SK-N-SH (cell line): ENCODE measurements around the gene FAM114A1. TPM values are rescaled to one million over a fixed set of nuclear protein-coding genes. Genes with fewer than 3 reads are reported as not detected.

Source experiments
- CTCF ChIA-PET: fragments of 300-600, 350-600 bp; formaldehyde crosslinking; extraction: SDS; loops from one replicate; lab custom pipeline; 2021; lab: Yijun Ruan, JAX
- POLR2A ChIA-PET: fragments of 350-600 bp; sonication (Branson Sonifier 250); formaldehyde crosslinking; extraction: SDS; loops from one replicate; lab custom pipeline; 2020; ENCODE audit warnings: antibody characterized with exemption, inconsistent platforms; lab: Yijun Ruan, JAX
- DNase-seq: peaks from one replicate; pipeline ENCODE4 v3.0.0; 2012
- H2AFZ ChIP-seq: fragments of 200-600 bp; sonication (generic); 2 replicates; pipeline ENCODE4 v1.8.1; 2016; ENCODE audit warnings: antibody characterized with exemption, mild to moderate bottlenecking, low read depth
- H3F3A ChIP-seq: fragments of 200-600 bp; sonication (generic); replicated peaks from 2 replicates; pipeline ENCODE3; 2016; ENCODE audit warnings: antibody characterized with exemption, mild to moderate bottlenecking; ENCODE audit not compliant: insufficient read depth
- H3K27ac ChIP-seq, 2 experiments: fragments of 200-500 bp in 1 of 2; fragments of 200-600 bp in 1 of 2; sonication (Bioruptor generic) in 1 of 2; sonication (generic), shearing (Covaris generic) in 1 of 2; 2 replicates each; pipeline versions ENCODE4 v1.5.1 to v1.6.1; 2014 to 2016; ENCODE audit warnings: low read depth in 2 of 2, inconsistent platforms in 1 of 2, low read length in 1 of 2, mild to moderate bottlenecking in 1 of 2, mixed read lengths in 1 of 2
- H3K27me3 ChIP-seq: fragments of 200-600 bp; sonication (generic), shearing (Covaris generic); 2 replicates; pipeline ENCODE4 v1.6.1; 2016; ENCODE audit warnings: mixed run types; ENCODE audit not compliant: insufficient read depth
- H3K36me3 ChIP-seq, 2 experiments: fragments of 200-500 bp in 1 of 2; fragments of 200-600 bp in 1 of 2; sonication (Bioruptor generic) in 1 of 2; sonication (generic) in 1 of 2; replicated peaks in 1 of 2; 2 replicates each; pipeline versions ENCODE3 to v1.5.1; 2014 to 2016; ENCODE audit warnings: low read length in 1 of 2, mild to moderate bottlenecking in 1 of 2; ENCODE audit not compliant: insufficient read depth in 2 of 2, control insufficient read depth in 1 of 2
- H3K4me1 ChIP-seq, 2 experiments: fragments of 200-500 bp in 1 of 2; fragments of 200-600 bp in 1 of 2; sonication (Bioruptor generic) in 1 of 2; sonication (generic), shearing (Covaris generic) in 1 of 2; 2 replicates each; pipeline versions ENCODE4 v1.5.1 to v1.6.1; 2014 to 2016; ENCODE audit warnings: low read depth in 1 of 2, low read length in 1 of 2, mixed run types in 1 of 2; ENCODE audit not compliant: insufficient read depth in 2 of 2, control insufficient read depth in 1 of 2
- H3K4me2 ChIP-seq: fragments of 200-600 bp; sonication (generic), shearing (Covaris generic); 2 replicates; pipeline ENCODE4 v1.6.1; 2017; ENCODE audit warnings: mixed run types
- H3K4me3 ChIP-seq, 2 experiments: fragments of 200-500 bp in 1 of 2; fragments of 200-600 bp in 1 of 2; sonication (Bioruptor generic) in 1 of 2; sonication (generic), shearing (Covaris generic) in 1 of 2; 2 replicates each; pipeline versions ENCODE4 v1.5.1 to v1.8.1; 2014 to 2016; ENCODE audit warnings: low read depth in 2 of 2, inconsistent platforms in 1 of 2, low read length in 1 of 2, mild to moderate bottlenecking in 1 of 2, mixed read lengths in 1 of 2, moderate library complexity in 1 of 2
- H3K79me2 ChIP-seq: fragments of 200-600 bp; sonication (generic); 2 replicates; pipeline ENCODE4 v1.8.1; 2017; ENCODE audit warnings: mild to moderate bottlenecking; ENCODE audit not compliant: insufficient read depth
- H3K9ac ChIP-seq: fragments of 200-600 bp; sonication (generic); 2 replicates; pipeline ENCODE4 v1.6.1; 2017; ENCODE audit warnings: mixed run types
- H3K9me2 ChIP-seq: fragments of 200-600 bp; sonication (generic); 2 replicates; pipeline ENCODE4 v1.6.1; 2017; ENCODE audit warnings: mixed run types
- H3K9me3 ChIP-seq: fragments of 200-600 bp; sonication (generic); 2 replicates; pipeline ENCODE4 v1.6.1; 2017; ENCODE audit warnings: mixed run types, mild to moderate bottlenecking, moderate library complexity
- H4K20me1 ChIP-seq: fragments of 200-600 bp; sonication (generic); 2 replicates; pipeline ENCODE4 v1.6.1; 2017; ENCODE audit warnings: mild to moderate bottlenecking, mixed run types; ENCODE audit not compliant: insufficient read depth
- EZH2phosphoT487 ChIP-seq: fragments of 200-600 bp; sonication (generic); IDR thresholded peaks from 2 replicates; pipeline ENCODE4 v1.6.1; 2017; ENCODE audit warnings: low read depth, mixed run types, mild to moderate bottlenecking, antibody characterized with exemption, moderate library complexity, borderline replicate concordance
- FOSL2 ChIP-seq: IDR thresholded peaks from 2 replicates; pipeline ENCODE4 v1.4.0; 2012; ENCODE audit warnings: low read depth, mild to moderate bottlenecking, moderate library complexity, borderline replicate concordance
- FOXJ3 ChIP-seq: sonication (generic); formaldehyde crosslinking; IDR thresholded peaks from 2 replicates; pipeline ENCODE4 v1.5.1; 2020; ENCODE audit warnings: mild to moderate bottlenecking, missing genetic modification reagents
- FOXM1 ChIP-seq: IDR thresholded peaks from 2 replicates; pipeline ENCODE4 v1.4.0; 2012; ENCODE audit warnings: low read depth, mild to moderate bottlenecking
- GABPA ChIP-seq: IDR thresholded peaks from 2 replicates; pipeline ENCODE4 v1.4.0; 2012; ENCODE audit warnings: low read depth, mild to moderate bottlenecking
- GATA2 ChIP-seq: sonication (generic); formaldehyde crosslinking; IDR thresholded peaks from 2 replicates; pipeline ENCODE4 v1.5.0; 2020; ENCODE audit warnings: mild to moderate bottlenecking, missing genetic modification reagents
- MXI1 ChIP-seq: IDR thresholded peaks from 2 replicates; pipeline ENCODE4 v1.6.1; 2012; ENCODE audit warnings: mild to moderate bottlenecking, low read depth, low read length, improper control_type of control experiment
- POLR2AphosphoS5 ChIP-seq: IDR thresholded peaks from 2 replicates; pipeline ENCODE4 v1.6.1; 2012; ENCODE audit warnings: low read depth, low read length
- REST ChIP-seq: IDR thresholded peaks from 2 replicates; pipeline ENCODE4 v1.6.1; 2012; ENCODE audit warnings: mild to moderate bottlenecking, low read depth, low read length, moderate library complexity
- SMC3 ChIP-seq: IDR thresholded peaks from 2 replicates; pipeline ENCODE4 v1.6.1; 2012; ENCODE audit warnings: low read depth, low read length, improper control_type of control experiment
- TAF1 ChIP-seq: IDR thresholded peaks from 2 replicates; pipeline ENCODE4 v1.6.1; 2012; ENCODE audit warnings: low read depth, mild to moderate bottlenecking, low read length, moderate library complexity, borderline replicate concordance
- TCF12 ChIP-seq: IDR thresholded peaks from 2 replicates; pipeline ENCODE4 v1.4.0; 2012
- TEAD4 ChIP-seq: IDR thresholded peaks from 2 replicates; pipeline ENCODE4 v1.4.0; 2012; ENCODE audit warnings: mild to moderate bottlenecking, borderline replicate concordance; ENCODE audit not compliant: insufficient read depth
- USF2 ChIP-seq: fragments of 150-350 bp; IDR thresholded peaks from 2 replicates; pipeline ENCODE4 v1.6.1; 2017; ENCODE audit warnings: antibody characterized with exemption, low read length, low read depth, borderline replicate concordance
- YY1 ChIP-seq: IDR thresholded peaks from 2 replicates; pipeline ENCODE4 v1.4.0; 2012; ENCODE audit warnings: low read depth, mild to moderate bottlenecking
- WGBS: methylation state at CpG from one replicate; pipeline ENCODE4 v1.1.6; 2017; ENCODE audit warnings: low lambda C conversion rate; 5-methylcytosine and 5-hydroxymethylcytosine counted together
- polyA plus RNA-seq, 3 experiments: library from polyadenylated mRNA; depleted of rRNA; stranded (reverse); fragments of >200 nt; gene quantifications; 2 replicates each; pipeline ENCODE4 v1.2.3, GENCODE V29; 2012
- TF ChIP-seq, protein P1 (sequence below): fragments of 150-350 bp; IDR thresholded peaks from 2 replicates; pipeline ENCODE4 v1.6.1; 2016; ENCODE audit warnings: mild to moderate bottlenecking, low read depth, low read length
- TF ChIP-seq, protein P2 (sequence below): IDR thresholded peaks from 2 replicates; pipeline ENCODE4 v1.4.0; 2012; ENCODE audit warnings: low read depth, borderline replicate concordance

Gene FAM114A1
- polyA plus RNA-seq, 1 of the 3 experiments (the other 2 are of a cell fraction), result 54.2 TPM

DNA sequence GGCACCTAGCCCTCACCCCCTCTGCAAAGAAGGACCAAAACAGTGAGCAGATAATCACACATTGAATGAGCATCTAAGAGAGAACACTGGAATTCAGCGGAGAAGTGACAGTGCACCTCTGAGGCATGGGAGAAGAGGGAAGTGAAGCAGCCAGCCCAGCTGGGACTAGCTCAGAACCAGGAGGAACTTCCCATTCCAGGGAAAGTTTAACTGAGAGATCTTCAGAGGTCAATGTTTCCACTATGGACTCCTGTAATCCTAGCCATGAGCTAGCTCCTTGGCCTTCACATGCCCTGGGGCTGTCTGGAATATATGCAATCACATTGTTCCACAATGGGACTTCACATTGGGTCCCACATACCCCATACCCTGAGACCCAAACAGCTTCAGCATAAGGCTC lies 35.4 kb upstream of the FAM114A1 start:
- Histone ChIP-seq H3K27me3 (no peaks in the 10 kb centered on the region), H3K9ac (no peak overlapping the region), H3K4me2 (no peak overlapping the region), H3K79me2 (no peaks in the 10 kb centered on the region), H3K36me3 (no peaks in the 10 kb centered on the region), H3K9me2 (no peaks in the 10 kb centered on the region), H2AFZ (no peak overlapping the region), H3K4me1 (no peaks in the 10 kb centered on the region), H3K9me3 (peaks cover 22% of the 10 kb centered on the region), H3F3A (peaks cover 2% of the 10 kb centered on the region), H3K4me3 (no peak overlapping the region), H4K20me1 (no peaks in the 10 kb centered on the region), H3K27ac (no peak overlapping the region)
- 82% methylated on average over 1 of the region's 1 CpG for WGBS
- CTCF ChIA-PET, result interaction anchor here (1.2 to 1.8 kb wide), 2 partner anchors 28 to 72 kb away, joined by 3 to 6 read pairs; no protein-coding TSS in a partner anchor
- TF ChIP-seq YY1 (no peak), GATA2 (CRISPR knock-in tag) (no peak), TCF12 (no peak), EZH2phosphoT487 (no peak), POLR2AphosphoS5 (no peak), TAF1 (no peak), FOXJ3 (CRISPR knock-in tag) (no peak), USF2 (no peak), REST (no peak), SMC3 (no peak), FOXM1 (no peak), GABPA (no peak), TEAD4 (no peak), MXI1 (no peak), FOSL2 (no peak)
- TF ChIP-seq, protein P1, sequence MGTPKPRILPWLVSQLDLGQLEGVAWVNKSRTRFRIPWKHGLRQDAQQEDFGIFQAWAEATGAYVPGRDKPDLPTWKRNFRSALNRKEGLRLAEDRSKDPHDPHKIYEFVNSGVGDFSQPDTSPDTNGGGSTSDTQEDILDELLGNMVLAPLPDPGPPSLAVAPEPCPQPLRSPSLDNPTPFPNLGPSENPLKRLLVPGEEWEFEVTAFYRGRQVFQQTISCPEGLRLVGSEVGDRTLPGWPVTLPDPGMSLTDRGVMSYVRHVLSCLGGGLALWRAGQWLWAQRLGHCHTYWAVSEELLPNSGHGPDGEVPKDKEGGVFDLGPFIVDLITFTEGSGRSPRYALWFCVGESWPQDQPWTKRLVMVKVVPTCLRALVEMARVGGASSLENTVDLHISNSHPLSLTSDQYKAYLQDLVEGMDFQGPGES, result no peak
- TF ChIP-seq, protein P2, sequence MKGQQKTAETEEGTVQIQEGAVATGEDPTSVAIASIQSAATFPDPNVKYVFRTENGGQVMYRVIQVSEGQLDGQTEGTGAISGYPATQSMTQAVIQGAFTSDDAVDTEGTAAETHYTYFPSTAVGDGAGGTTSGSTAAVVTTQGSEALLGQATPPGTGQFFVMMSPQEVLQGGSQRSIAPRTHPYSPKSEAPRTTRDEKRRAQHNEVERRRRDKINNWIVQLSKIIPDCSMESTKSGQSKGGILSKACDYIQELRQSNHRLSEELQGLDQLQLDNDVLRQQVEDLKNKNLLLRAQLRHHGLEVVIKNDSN, result no peak
- DNase-seq, result no peak
- POLR2A ChIA-PET, result interaction anchor here (0.5 kb wide), 1 partner anchor 619 kb away, joined by 3 read pairs; no protein-coding TSS in a partner anchor
